Tibial nerve (tissue), 4 donors: Measurements from ENCODE around the gene ABHD17A. TPM values are rescaled to one million over a fixed set of nuclear protein-coding genes. Genes with fewer than 3 reads are reported as not detected.

Experiments
- DNase-seq, 2 donors: peaks; one replicate each; pipeline ENCODE4 v3.0.0-alpha.2; 2019; ENCODE audit warnings: low spot score in 2 of 2
- H3K27ac ChIP-seq, 4 donors: fragments of 200-600 bp; sonication (generic) in 3 of 4; one replicate each; pipeline ENCODE4 v1.5.1; 2017 to 2019; ENCODE audit warnings: mild to moderate bottlenecking in 1 of 4
- H3K27me3 ChIP-seq, 2 donors: fragments of 200-600 bp; sonication (generic) in 1 of 2; one replicate each; pipeline versions ENCODE4 v1.5.1 to v1.6.0; 2017 to 2019
- H3K36me3 ChIP-seq, 3 donors: fragments of 200-600 bp; sonication (generic); one replicate each; pipeline ENCODE4 v1.5.1; 2018 to 2019
- H3K4me1 ChIP-seq, 4 donors: fragments of 200-600 bp; sonication (generic) in 3 of 4; one replicate each; pipeline ENCODE4 v1.5.1; 2017 to 2019
- H3K4me3 ChIP-seq, 4 donors: fragments of 200-600 bp; sonication (generic) in 3 of 4; one replicate each; pipeline ENCODE4 v1.5.1; 2017 to 2019; ENCODE audit warnings: mild to moderate bottlenecking in 1 of 4, moderate library complexity in 1 of 4
- H3K9me3 ChIP-seq, 4 donors: fragments of 200-600 bp; sonication (generic) in 3 of 4; one replicate each; pipeline ENCODE4 v1.5.1; 2017 to 2019
- CTCF ChIP-seq, 5 experiments: fragments of 200-600 bp in 3 of 5; fragments of 450-650 bp in 2 of 5; sonication (generic) in 3 of 5; IDR thresholded peaks; one replicate each; pipeline ENCODE4 v1.5.1; 2016 to 2019; ENCODE audit warnings: antibody characterized with exemption in 5 of 5, mild to moderate bottlenecking in 3 of 5, moderate library complexity in 2 of 5
- EP300 ChIP-seq, 2 donors: sonication (generic); formaldehyde crosslinking; IDR thresholded peaks; one replicate each; pipeline ENCODE4 v1.6.1; 2017; ENCODE audit warnings: antibody characterized with exemption in 2 of 2, mild to moderate bottlenecking in 1 of 2
- POLR2A ChIP-seq, 2 donors: fragments of 450-650 bp; IDR thresholded peaks; one replicate each; pipeline ENCODE4 v1.6.1; 2017; ENCODE audit warnings: antibody characterized with exemption in 2 of 2, mild to moderate bottlenecking in 2 of 2, moderate library complexity in 2 of 2
- WGBS, 2 donors: methylation state at CpG; one replicate each; pipeline ENCODE4 v1.1.5; 2018; 5-methylcytosine and 5-hydroxymethylcytosine counted together
- total RNA-seq, 4 donors: library from RNA; depleted of rRNA; stranded (reverse); fragments of >200 nt; gene quantifications; one replicate each; pipeline ENCODE4 v1.1.0, GENCODE V29; 2016

ABHD17A gene
- total RNA-seq, 4 donors from 2014 or later, result 127 to 165 (median 132) TPM

- no peaks in the 10 kb centered on the region for H3K27me3 ChIP-seq
- H3K4me3 ChIP-seq, result no peak overlapping the region
- no peaks in the 10 kb centered on the region for H3K9me3 ChIP-seq
- peaks cover 0 to 62% (median 6%) of the 10 kb centered on the region in 3 donors for H3K36me3 ChIP-seq
- DNase-seq, result no peak
- H3K27ac ChIP-seq, result no peak overlapping the region
- 87 to 92% methylated on average over 15 of the region's 15 CpGs for WGBS, 2 donors
- TF ChIP-seq EP300 (IDR thresholded peaks at IDR 0.05) (no peak), POLR2A (IDR thresholded peaks at IDR 0.05) (no peak), CTCF (IDR thresholded peaks at IDR 0.05) (no peak)
- peaks cover 0 to 54% (median 9%) of the 10 kb centered on the region in 4 donors for H3K4me1 ChIP-seq
These were observed 54.7 kb downstream of the ABHD17A start for GRCh38 chr19:1830568-1830967.

- peaks cover 0 to 67% (median 6%) of the 10 kb centered on the region in 3 donors for H3K36me3 ChIP-seq
- no peaks in the 10 kb centered on the region for H3K27me3 ChIP-seq
- TF ChIP-seq POLR2A (IDR thresholded peaks at IDR 0.05) (no peak), EP300 (IDR thresholded peaks at IDR 0.05) (no peak), CTCF (IDR thresholded peaks at IDR 0.05) (no peak)
- H3K4me3 ChIP-seq, result no peak overlapping the region
- H3K4me1 ChIP-seq, result peaks cover 0 to 47% (median 9%) of the 10 kb centered on the region in 4 donors
- no peak overlapping the region for H3K27ac ChIP-seq
- no peak for DNase-seq
- 75 to 76% methylated on average over 11 of the region's 11 CpGs for WGBS, 2 donors
- H3K9me3 ChIP-seq, result no peaks in the 10 kb centered on the region
These were observed 55.3 kb downstream of the ABHD17A start for GRCh38 chr19:1829958-1830357.

GRCh38 chr19:1828279-1829238 lies 56.7 kb downstream of the ABHD17A start:
- H3K27me3 ChIP-seq, result no peaks in the 10 kb centered on the region
- H3K27ac ChIP-seq, result no peak overlapping the region
- no peaks in the 10 kb centered on the region for H3K9me3 ChIP-seq
- 86 to 91% methylated on average over 31 to 46 of the region's 57 CpGs for WGBS, 2 donors
- TF ChIP-seq CTCF (IDR thresholded peaks at IDR 0.05) (no peak), EP300 (IDR thresholded peaks at IDR 0.05) (no peak), POLR2A (IDR thresholded peaks at IDR 0.05) (no peak)
- peaks cover 0 to 81% (median 8%) of the 10 kb centered on the region in 3 donors for H3K36me3 ChIP-seq
- DNase-seq, result no peak
- peaks cover 0 to 33% (median 6%) of the 10 kb centered on the region in 4 donors for H3K4me1 ChIP-seq
- no peak overlapping the region for H3K4me3 ChIP-seq

GRCh38 chr19:1827566-1828278 lies 57.6 kb downstream of the ABHD17A start:
- 83 to 84% methylated on average over 15 to 26 of the region's 41 CpGs for WGBS, 2 donors
- H3K4me1 ChIP-seq, result peaks cover 0 to 25% (median 5%) of the 10 kb centered on the region in 4 donors
- TF ChIP-seq POLR2A (IDR thresholded peaks at IDR 0.05) (no peak), EP300 (IDR thresholded peaks at IDR 0.05) (no peak), CTCF (IDR thresholded peaks at IDR 0.05) (no peak)
- H3K27me3 ChIP-seq, result no peaks in the 10 kb centered on the region
- no peak overlapping the region for H3K27ac ChIP-seq
- no peaks in the 10 kb centered on the region for H3K9me3 ChIP-seq
- H3K36me3 ChIP-seq, result peaks cover 0 to 89% (median 14%) of the 10 kb centered on the region in 3 donors
- DNase-seq, result no peak
- no peak overlapping the region for H3K4me3 ChIP-seq

Other genes with a start within 250 kb of the ABHD17A start
- 100 to 1,000 TPM in 1 of 4 donors, 10 to 100 TPM in 3; 23.4 to 299 (median 37.3) TPM for gene TCF3, start 232.9 kb downstream of the ABHD17A start, total RNA-seq
- gene ONECUT3, start 132.0 kb downstream of the ABHD17A start, total RNA-seq, result not detected
- 1 to 10 TPM in 2 of 4 donors, under 1 TPM in 2; 0.21 to 2.4 (median 1.2) TPM for gene ATP8B3, start 73.2 kb downstream of the ABHD17A start, total RNA-seq
- 10 to 100 TPM; 17.9 to 87.3 (median 31.1) TPM for gene REXO1, start 37.0 kb downstream of the ABHD17A start, total RNA-seq
- gene KLF16, start 21.9 kb downstream of the ABHD17A start, total RNA-seq, result 1 to 10 TPM; 4.6 to 8.4 (median 7.0) TPM
- gene ADAT3, start 19.9 kb upstream of the ABHD17A start, total RNA-seq, result 1 to 10 TPM; 2.4 to 8.7 (median 4.8) TPM
- gene SCAMP4, start 19.9 kb upstream of the ABHD17A start, total RNA-seq, result 10 to 100 TPM; 34.7 to 65.7 (median 56.2) TPM
- 100 to 1,000 TPM in 1 of 4 donors, 10 to 100 TPM in 3; 38.9 to 132 (median 55.6) TPM for gene CSNK1G2, start 55.7 kb upstream of the ABHD17A start, total RNA-seq
- gene BTBD2, start 130.2 kb upstream of the ABHD17A start, total RNA-seq, result 10 to 100 TPM; 54.0 to 94.5 (median 73.5) TPM
- gene MKNK2, start 165.7 kb upstream of the ABHD17A start, total RNA-seq, result 100 to 1,000 TPM; 126 to 265 (median 152) TPM
- 10 to 100 TPM; 31.7 to 70.8 (median 35.2) TPM for gene MOB3A, start 210.8 kb upstream of the ABHD17A start, total RNA-seq
- 10 to 100 TPM; 28.6 to 46.3 (median 33.2) TPM for gene IZUMO4, start 211.4 kb upstream of the ABHD17A start, total RNA-seq